Left ventricle myocardium inferior (tissue), 1 donor: Measurements from ENCODE around the gene CCDC93. TPM values are rescaled to one million over a fixed set of nuclear protein-coding genes. Genes with fewer than 3 reads are reported as not detected.

Experiments
- DNase-seq: peaks from one replicate; pipeline ENCODE4 v3.0.0-alpha.2; 2020
- H3K27ac ChIP-seq: fragments of 200-600 bp; replicated peaks from 2 replicates; pipeline ENCODE4 v1.8.0; 2021
- H3K27me3 ChIP-seq: fragments of 200-600 bp; 2 replicates; pipeline ENCODE4 v1.8.0; 2021; ENCODE audit warnings: low read depth
- H3K36me3 ChIP-seq: fragments of 200-600 bp; 2 replicates; pipeline ENCODE4 v1.8.0; 2021
- H3K4me1 ChIP-seq: fragments of 200-600 bp; 2 replicates; pipeline ENCODE4 v1.8.0; 2021
- H3K4me3 ChIP-seq: fragments of 200-600 bp; 2 replicates; pipeline ENCODE4 v1.8.0; 2021; ENCODE audit warnings: mild to moderate bottlenecking, moderate library complexity
- H3K9me3 ChIP-seq: fragments of 200-600 bp; replicated peaks from 2 replicates; pipeline ENCODE4 v1.8.0; 2021
- intact Hi-C: fragments of 100-400 bp; cut with micrococcal nuclease; formaldehyde crosslinking; loops from one replicate; pipeline ENCODE4 v1.11.0; 2022
- total RNA-seq: library from RNA; stranded (reverse); fragmentation: NEBNext Ultra II Directional; extraction: Animal tissue kit (Norgen Biotek cat#: 25700); gene quantifications from one replicate; pipeline ENCODE4 v1.2.1, GENCODE V29; 2021
- TF ChIP-seq, protein P1 (sequence below): fragments of 200-600 bp; IDR thresholded peaks from 2 replicates; pipeline ENCODE4 v1.8.0; 2021; ENCODE audit warnings: antibody characterized with exemption, mild to moderate bottlenecking, borderline replicate concordance
- donor health status: DM: no; HTN: yes; CAD: no; lungs with severe emphysema.

Gene CCDC93
- total RNA-seq, 1 donor from 2014 or later = 22.8 TPM

GRCh38 chr2:118059919-118060478 lies 46.1 kb upstream of the CCDC93 start:
- no peak for DNase-seq
- Histone ChIP-seq H3K36me3 (no peaks in the 10 kb centered on the region), H3K4me3 (no peak overlapping the region), H3K27ac (no peak overlapping the region), H3K4me1 (no peaks in the 10 kb centered on the region), H3K27me3 (peaks cover 91% of the 10 kb centered on the region), H3K9me3 (no peaks in the 10 kb centered on the region)
- TF ChIP-seq, protein P1, sequence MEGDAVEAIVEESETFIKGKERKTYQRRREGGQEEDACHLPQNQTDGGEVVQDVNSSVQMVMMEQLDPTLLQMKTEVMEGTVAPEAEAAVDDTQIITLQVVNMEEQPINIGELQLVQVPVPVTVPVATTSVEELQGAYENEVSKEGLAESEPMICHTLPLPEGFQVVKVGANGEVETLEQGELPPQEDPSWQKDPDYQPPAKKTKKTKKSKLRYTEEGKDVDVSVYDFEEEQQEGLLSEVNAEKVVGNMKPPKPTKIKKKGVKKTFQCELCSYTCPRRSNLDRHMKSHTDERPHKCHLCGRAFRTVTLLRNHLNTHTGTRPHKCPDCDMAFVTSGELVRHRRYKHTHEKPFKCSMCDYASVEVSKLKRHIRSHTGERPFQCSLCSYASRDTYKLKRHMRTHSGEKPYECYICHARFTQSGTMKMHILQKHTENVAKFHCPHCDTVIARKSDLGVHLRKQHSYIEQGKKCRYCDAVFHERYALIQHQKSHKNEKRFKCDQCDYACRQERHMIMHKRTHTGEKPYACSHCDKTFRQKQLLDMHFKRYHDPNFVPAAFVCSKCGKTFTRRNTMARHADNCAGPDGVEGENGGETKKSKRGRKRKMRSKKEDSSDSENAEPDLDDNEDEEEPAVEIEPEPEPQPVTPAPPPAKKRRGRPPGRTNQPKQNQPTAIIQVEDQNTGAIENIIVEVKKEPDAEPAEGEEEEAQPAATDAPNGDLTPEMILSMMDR = no peak
- intact Hi-C loops = no loop called here

- Histone ChIP-seq H3K27me3 (peaks cover 90% of the 10 kb centered on the region), H3K27ac (no peak overlapping the region), H3K4me1 (no peaks in the 10 kb centered on the region), H3K36me3 (no peaks in the 10 kb centered on the region), H3K4me3 (no peak overlapping the region), H3K9me3 (no peaks in the 10 kb centered on the region)
- TF ChIP-seq, protein P1 = no peak
- no peak for DNase-seq
- intact Hi-C loops = no loop called here
Observed at GRCh38 chr2:118058951-118059350, 45.1 kb upstream of the CCDC93 start.

DNA sequence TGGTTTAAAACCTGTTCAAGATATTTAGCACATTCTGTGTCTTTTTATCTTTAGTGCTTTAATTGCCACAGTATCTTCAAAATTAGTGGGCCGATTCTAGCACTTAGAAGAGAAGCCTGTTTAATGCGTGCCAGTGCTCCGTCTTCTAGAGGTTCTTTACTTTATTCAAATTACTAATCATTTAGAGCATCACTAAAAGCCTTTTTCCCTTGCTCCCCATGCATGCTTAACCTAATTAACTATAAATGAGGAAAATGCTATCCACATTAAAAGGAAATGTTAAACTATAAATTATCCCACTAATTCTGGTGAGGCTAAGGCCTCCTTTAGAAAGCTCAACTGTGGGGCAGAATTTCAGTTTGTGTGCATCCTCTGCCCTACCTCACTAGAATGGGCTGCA lies 42.9 kb upstream of the CCDC93 start:
- no peaks in the 10 kb centered on the region for H3K4me1 ChIP-seq
- no peak for DNase-seq
- intact Hi-C loops = no loop called here
- no peak overlapping the region for H3K4me3 ChIP-seq
- H3K27ac ChIP-seq = no peak overlapping the region
- TF ChIP-seq, protein P1 = no peak
- H3K36me3 ChIP-seq = no peaks in the 10 kb centered on the region
- H3K27me3 ChIP-seq = peaks cover 89% of the 10 kb centered on the region
- H3K9me3 ChIP-seq = no peaks in the 10 kb centered on the region

GRCh38 chr2:118056165-118056534 lies 42.3 kb upstream of the CCDC93 start:
- H3K27ac ChIP-seq = no peak overlapping the region
- peaks cover 89% of the 10 kb centered on the region for H3K27me3 ChIP-seq
- intact Hi-C loops = no loop called here
- H3K4me3 ChIP-seq = no peak overlapping the region
- TF ChIP-seq, protein P1 = no peak
- no peaks in the 10 kb centered on the region for H3K36me3 ChIP-seq
- no peak for DNase-seq
- no peaks in the 10 kb centered on the region for H3K9me3 ChIP-seq
- H3K4me1 ChIP-seq = no peaks in the 10 kb centered on the region

DNA sequence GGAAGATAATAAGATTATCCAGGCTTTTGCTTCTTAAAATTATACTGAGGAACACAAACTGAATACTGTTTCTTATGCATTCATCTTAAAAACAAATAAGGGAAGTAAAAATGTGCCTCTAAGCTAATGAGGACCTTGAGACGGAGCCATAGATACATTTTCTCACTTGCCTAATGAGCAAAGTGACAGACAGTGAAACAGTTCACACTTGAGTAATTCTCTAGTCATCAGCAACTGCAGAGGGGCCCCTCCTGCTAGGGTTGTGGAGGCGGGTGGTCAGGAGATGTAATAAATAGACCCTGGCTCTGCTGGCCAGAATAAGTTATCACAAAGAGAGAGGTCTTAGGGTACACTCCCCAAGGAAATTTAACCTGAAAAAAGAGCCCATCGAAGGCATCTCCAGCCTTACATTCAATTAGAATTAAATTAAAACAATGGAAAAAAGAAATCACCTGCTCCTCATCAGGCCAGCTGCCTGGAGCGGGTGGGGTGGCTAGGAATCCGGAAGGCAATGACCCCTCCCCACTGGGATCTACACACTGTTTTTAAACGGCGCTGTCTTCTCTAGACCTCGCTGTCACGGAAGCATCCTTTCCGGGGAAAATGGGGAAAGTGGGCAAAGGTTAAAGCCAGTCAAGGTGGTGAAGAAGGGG lies 41.8 kb upstream of the CCDC93 start:
- DNase-seq = no peak
- intact Hi-C loops = no loop called here
- Histone ChIP-seq H3K9me3 (no peaks in the 10 kb centered on the region), H3K27ac (no peak overlapping the region), H3K27me3 (peaks cover 89% of the 10 kb centered on the region), H3K36me3 (no peaks in the 10 kb centered on the region), H3K4me3 (no peak overlapping the region), H3K4me1 (no peaks in the 10 kb centered on the region)
- TF ChIP-seq, protein P1 = no peak
